Right atrium auricular region (tissue), 2 donors: ENCODE measurements around the gene TBCD. TPM values are rescaled to one million over a fixed set of nuclear protein-coding genes. Genes with fewer than 3 reads are reported as not detected.

ENCODE experiments used
- DNase-seq: peaks from one replicate; pipeline ENCODE4 v3.0.0-alpha.2; 2019; ENCODE audit warnings: low spot score
- H3K27ac ChIP-seq, 2 donors: fragments of 200-600 bp; sonication (generic); 1 replicate in 1 of 2; 2 replicates in 1 of 2; pipeline ENCODE4 v1.5.1; 2016 to 2019
- H3K27me3 ChIP-seq, 2 donors: fragments of 200-600 bp; sonication (generic); one replicate each; pipeline versions ENCODE4 v1.5.1 to v1.6.0; 2017 to 2019
- H3K36me3 ChIP-seq: fragments of 200-600 bp; sonication (generic); one replicate; pipeline ENCODE4 v1.5.1; 2016
- H3K4me1 ChIP-seq, 2 donors: fragments of 200-600 bp; sonication (generic); one replicate each; pipeline versions ENCODE4 v1.5.1 to v1.6.0; 2017 to 2019
- H3K4me3 ChIP-seq, 2 donors: fragments of 200-600 bp; sonication (generic); 1 replicate in 1 of 2; 2 replicates in 1 of 2; pipeline ENCODE4 v1.5.1; 2017 to 2019; ENCODE audit warnings: mild to moderate bottlenecking in 1 of 2, moderate library complexity in 1 of 2
- H3K9me3 ChIP-seq, 2 donors: fragments of 200-600 bp; sonication (generic); one replicate each; pipeline ENCODE4 v1.5.1; 2019
- CTCF ChIP-seq, 2 donors: fragments of 200-600 bp; sonication (generic); IDR thresholded peaks; one replicate each; pipeline ENCODE4 v1.5.1; 2019; ENCODE audit warnings: antibody characterized with exemption in 2 of 2
- total RNA-seq, 2 donors: library from RNA; depleted of rRNA; stranded (reverse); fragments of >200 nt; gene quantifications; one replicate each; pipeline ENCODE4 v1.1.0, GENCODE V29; 2016

TBCD gene
- total RNA-seq, 2 donors from 2014 or later = 19.4 to 29.6 TPM

- no peak for TF ChIP-seq CTCF (IDR thresholded peaks at IDR 0.05)
Observed at GRCh38 chr17:82895087-82895486, 143.2 kb downstream of the TBCD start.

GRCh38 chr17:82896071-82897000 lies 144.5 kb downstream of the TBCD start:
- peaks cover 0 to 8% of the 10 kb centered on the region in 2 donors for H3K4me1 ChIP-seq
- no peak for TF ChIP-seq CTCF (IDR thresholded peaks at IDR 0.05)
- H3K27me3 ChIP-seq = no peaks in the 10 kb centered on the region
- peaks cover 6% of the 10 kb centered on the region for H3K36me3 ChIP-seq
- H3K9me3 ChIP-seq = no peaks in the 10 kb centered on the region
- no peak overlapping the region for H3K27ac ChIP-seq
- no peak overlapping the region for H3K4me3 ChIP-seq
- DNase-seq = no peak

More at GRCh38 chr17:82895087-82895486, 143.2 kb downstream of the TBCD start:
- DNase-seq = no peak
- H3K4me1 ChIP-seq = peaks cover 0 to 19% of the 10 kb centered on the region in 2 donors
- no peaks in the 10 kb centered on the region for H3K27me3 ChIP-seq
- H3K36me3 ChIP-seq = no peaks in the 10 kb centered on the region
- H3K9me3 ChIP-seq = no peaks in the 10 kb centered on the region
- no peak overlapping the region for H3K27ac ChIP-seq
- no peak overlapping the region for H3K4me3 ChIP-seq

- DNase-seq = no peak
- H3K4me3 ChIP-seq = no peak overlapping the region
- H3K4me1 ChIP-seq = peaks cover 0 to 2% of the 10 kb centered on the region in 2 donors
- no peak for TF ChIP-seq CTCF (IDR thresholded peaks at IDR 0.05)
- H3K9me3 ChIP-seq = no peaks in the 10 kb centered on the region
- no peak overlapping the region for H3K27ac ChIP-seq
- peaks cover 11% of the 10 kb centered on the region for H3K36me3 ChIP-seq
- no peaks in the 10 kb centered on the region for H3K27me3 ChIP-seq
Observed at GRCh38 chr17:82897514-82898249, 145.8 kb downstream of the TBCD start.

GRCh38 chr17:82898976-82899514 lies 147.2 kb downstream of the TBCD start:
- no peak for DNase-seq
- no peak for TF ChIP-seq CTCF (IDR thresholded peaks at IDR 0.05)

GRCh38 chr17:82899941-82900340 lies 148.1 kb downstream of the TBCD start:
- H3K27ac ChIP-seq = no peak overlapping the region
- no peaks in the 10 kb centered on the region for H3K27me3 ChIP-seq
- no peak for DNase-seq
- H3K36me3 ChIP-seq = peaks cover 11% of the 10 kb centered on the region
- no peak for TF ChIP-seq CTCF (IDR thresholded peaks at IDR 0.05)
- no peaks in the 10 kb centered on the region for H3K4me1 ChIP-seq
- H3K9me3 ChIP-seq = no peaks in the 10 kb centered on the region
- H3K4me3 ChIP-seq = no peak overlapping the region

More at GRCh38 chr17:82898976-82899514, 147.2 kb downstream of the TBCD start:
- Histone ChIP-seq H3K4me3 (no peak overlapping the region), H3K9me3 (no peaks in the 10 kb centered on the region), H3K27ac (no peak overlapping the region), H3K27me3 (no peaks in the 10 kb centered on the region), H3K4me1 (no peaks in the 10 kb centered on the region), H3K36me3 (peaks cover 11% of the 10 kb centered on the region)
